ENCODE results near the gene CPSF4. TPM values are rescaled to one million over a fixed set of nuclear protein-coding genes. Genes with fewer than 3 reads are reported as not detected.
"Not testable (repeated sequence)": the region's sequence is repeated elsewhere in the genome, so short reads cannot be mapped to it uniquely, and the experiment has no call there.

Gene CPSF4
- total and polyA plus RNA-seq, 5 experiments from 2014 or later: 22.9 to 55.2 (median 31.3) TPM

DNA sequence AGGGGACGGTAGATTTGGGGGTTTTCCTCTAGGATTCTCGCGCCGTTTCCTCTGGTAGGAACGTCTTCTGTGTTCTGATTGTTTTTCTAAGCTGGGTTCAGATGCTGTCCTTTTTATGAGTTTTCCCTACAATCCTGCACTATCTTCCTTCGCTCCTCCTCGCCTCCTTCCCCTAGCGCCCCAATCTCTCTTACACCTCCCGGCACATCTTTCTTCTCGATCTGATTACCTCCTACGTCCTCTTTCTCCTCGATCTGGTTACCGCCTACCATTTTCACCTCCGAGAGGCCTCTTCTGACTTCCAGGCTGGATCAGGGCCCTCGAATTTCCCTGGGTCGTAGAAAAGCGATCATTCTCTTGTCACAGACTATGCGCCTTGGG lies 29.6 kb upstream of the CPSF4 start:
- Mint-ChIP-seq H3K27ac (peak overlapping the region; percentile 94 to 99 (median 98)), H3K4me1 (peaks cover 27 to 68% (median 51%) of the 10 kb centered on the region in 4 donors), H3K27me3 (no peaks in the 10 kb centered on the region), H3K36me3 (peaks cover 0 to 38% (median 9%) of the 10 kb centered on the region in 3 donors), H3K4me3 (peak overlapping the region; percentile 91 to 100 (median 96)), H3K9me3 (no peaks in the 10 kb centered on the region)
- DNase-seq (no peak), ATAC-seq (peak; percentile 18 to 24)
- POLR2A ChIA-PET: interaction anchor here (0.6 to 6.2 kb wide), 28 partner anchors 10 to 1020 kb away, joined by 3 to 102 read pairs (median 6); partner anchors contain the start of genes AP4M1, ARPC1A, ARPC1B and ATP5MF

GRCh38 chr7:99409806-99410205 lies 28.9 kb upstream of the CPSF4 start:
- H3K4me3 Mint-ChIP-seq: peak overlapping the region; percentile 91 to 100 (median 96)
- POLR2A ChIA-PET: interaction anchor here (1.0 to 6.2 kb wide), 11 partner anchors 15 to 214 kb away, joined by 4 to 102 read pairs (median 14); partner anchors contain the start of genes ARPC1A, ARPC1B, CPSF4 and PTCD1
- ATAC-seq: no peak
- peaks cover under 1 to 41% (median 9%) of the 10 kb centered on the region in 3 donors for H3K36me3 Mint-ChIP-seq
- H3K27ac Mint-ChIP-seq: peak overlapping the region; percentile 70 to 99 (median 98)
- peak in 1 of 10 donors; percentile 24 for DNase-seq
- no peaks in the 10 kb centered on the region for H3K27me3 Mint-ChIP-seq
- H3K9me3 Mint-ChIP-seq: no peaks in the 10 kb centered on the region
- H3K4me1 Mint-ChIP-seq: peaks cover 26 to 65% (median 49%) of the 10 kb centered on the region in 4 donors

DNA sequence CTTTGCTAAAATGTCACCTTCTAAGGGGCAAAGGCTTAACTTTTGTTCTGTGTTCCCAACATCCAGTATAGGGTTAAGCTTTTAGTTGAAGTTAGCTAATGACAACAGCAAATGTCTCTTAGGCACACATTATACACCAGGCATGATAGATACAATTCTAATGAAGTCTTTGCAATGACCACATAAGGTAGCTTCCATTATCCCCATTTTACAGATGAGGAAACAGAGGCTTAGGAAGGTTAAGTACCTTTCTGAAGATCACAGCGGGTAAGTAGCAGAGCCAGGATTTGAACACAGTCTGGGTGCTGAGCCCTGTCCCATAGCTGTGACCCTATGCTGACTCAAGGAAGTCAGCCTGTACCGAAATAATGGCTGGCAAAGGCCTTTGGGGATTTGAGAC lies 28.1 kb upstream of the CPSF4 start:
- Mint-ChIP-seq H3K9me3 (no peaks in the 10 kb centered on the region), H3K27me3 (no peaks in the 10 kb centered on the region), H3K4me1 (peaks cover 30 to 61% (median 48%) of the 10 kb centered on the region in 4 donors), H3K36me3 (peaks cover 5 to 46% (median 9%) of the 10 kb centered on the region in 3 donors), H3K27ac (peak overlapping the region; percentile 93 to 99 (median 98)), H3K4me3 (peak overlapping the region; percentile 91 to 100 (median 96))
- DNase-seq (no peak), ATAC-seq (no peak)
- POLR2A ChIA-PET: interaction anchor here (0.6 to 6.2 kb wide), 4 partner anchors 34 to 169 kb away, joined by 3 to 102 read pairs (median 4); partner anchors contain the start of genes ARPC1B and ZNF394

GRCh38 chr7:99415513-99416127 lies 23.1 kb upstream of the CPSF4 start:
- not testable (repeated sequence) for ATAC-seq, H3K27me3 Mint-ChIP-seq, H3K4me3 Mint-ChIP-seq, H3K9me3 Mint-ChIP-seq
- Mint-ChIP-seq H3K4me1 (peaks cover 7 to 24% (median 12%) of the 10 kb centered on the region in 4 donors), H3K27ac (peak overlapping the region in 1 of 10 donors; percentile 46), H3K36me3 (peaks cover 5 to 90% (median 17%) of the 10 kb centered on the region in 3 donors)
- POLR2A ChIA-PET: interaction anchor here (0.6 kb wide), 2 partner anchors 18 to 640 kb away, joined by 3 to 4 read pairs; no protein-coding TSS in a partner anchor
- DNase-seq: peak in 2 of 10 donors; percentile 24 to 60

- H3K27ac Mint-ChIP-seq: peak overlapping the region in 1 of 10 donors; percentile 25
- ATAC-seq (no peak), DNase-seq (peak in 1 of 10 donors; percentile 10)
- peaks cover 5 to 86% (median 8%) of the 10 kb centered on the region in 3 donors for H3K36me3 Mint-ChIP-seq
- peaks cover 2 to 10% (median 8%) of the 10 kb centered on the region in 4 donors for H3K4me1 Mint-ChIP-seq
- H3K9me3 Mint-ChIP-seq: no peaks in the 10 kb centered on the region
- POLR2A ChIA-PET: no interaction called here
- H3K4me3 Mint-ChIP-seq: no peak overlapping the region
- no peaks in the 10 kb centered on the region for H3K27me3 Mint-ChIP-seq
These were observed 20.5 kb upstream of the CPSF4 start for GRCh38 chr7:99418260-99418659.

- no peaks in the 10 kb centered on the region for H3K27me3 Mint-ChIP-seq
- H3K27ac Mint-ChIP-seq: peak overlapping the region in 2 of 10 donors; percentile 25 to 33
- peaks cover 5 to 81% (median 8%) of the 10 kb centered on the region in 3 donors for H3K36me3 Mint-ChIP-seq
- POLR2A ChIA-PET: no interaction called here
- DNase-seq: peak in 1 of 10 donors; percentile 60
- ATAC-seq: peak in 1 of 2 donors; percentile 30
- H3K4me3 Mint-ChIP-seq: no peak overlapping the region
- H3K9me3 Mint-ChIP-seq: no peaks in the 10 kb centered on the region
- peaks cover 1 to 9% (median 8%) of the 10 kb centered on the region in 4 donors for H3K4me1 Mint-ChIP-seq
These were observed 19.3 kb upstream of the CPSF4 start for GRCh38 chr7:99419323-99420021.

- no peak overlapping the region for H3K4me3 Mint-ChIP-seq
- no peak for ATAC-seq
- DNase-seq: no peak
- peak overlapping the region in 2 of 10 donors; percentile 51 to 69 for H3K27ac Mint-ChIP-seq
- peaks cover under 1 to 81% (median 8%) of the 10 kb centered on the region in 3 donors for H3K36me3 Mint-ChIP-seq
- no peaks in the 10 kb centered on the region for H3K9me3 Mint-ChIP-seq
- H3K27me3 Mint-ChIP-seq: no peaks in the 10 kb centered on the region
- H3K4me1 Mint-ChIP-seq: peaks cover under 1 to 7% (median 3%) of the 10 kb centered on the region in 4 donors
- POLR2A ChIA-PET: no interaction called here
These were observed 18.5 kb upstream of the CPSF4 start for GRCh38 chr7:99420213-99420612.

DNA sequence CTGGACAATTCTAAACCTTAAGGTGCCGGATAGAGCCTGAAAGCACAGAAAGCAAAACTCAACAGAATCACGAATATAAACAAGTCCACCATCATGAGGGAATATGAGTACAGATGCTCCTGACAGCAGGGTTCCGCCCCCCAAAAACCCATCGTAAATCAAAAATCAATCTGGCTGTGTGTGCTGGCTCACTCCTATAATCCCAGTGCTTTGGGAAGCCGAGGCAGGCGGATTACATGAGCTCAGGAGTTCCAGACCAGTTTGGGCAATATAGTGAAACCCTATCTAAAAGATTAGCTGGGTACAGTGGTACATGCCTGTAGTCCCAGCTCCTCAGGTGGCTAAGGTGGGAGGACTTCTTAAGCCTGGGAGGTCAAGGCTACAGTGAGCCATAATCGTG lies 17.8 kb upstream of the CPSF4 start:
- POLR2A ChIA-PET: no interaction called here
- H3K36me3 Mint-ChIP-seq: peaks cover 0 to 85% (median 8%) of the 10 kb centered on the region in 3 donors
- ATAC-seq: peak in 1 of 2 donors; percentile 13

GRCh38 chr7:99422186-99422585 lies 16.6 kb upstream of the CPSF4 start:
- ATAC-seq (no peak), DNase-seq (no peak)
- POLR2A ChIA-PET: interaction anchor here (0.6 to 0.7 kb wide), 4 partner anchors 16 to 105 kb away, joined by 3 to 4 read pairs (median 4); no protein-coding TSS in a partner anchor
- Mint-ChIP-seq H3K4me3 (no peak overlapping the region), H3K27me3 (no peaks in the 10 kb centered on the region), H3K9me3 (no peaks in the 10 kb centered on the region), H3K4me1 (peaks cover 0 to 7% (median under 1%) of the 10 kb centered on the region in 4 donors), H3K27ac (peak overlapping the region in 6 of 10 donors; percentile 14 to 90 (median 64)), H3K36me3 (peaks cover 0 to 77% (median 5%) of the 10 kb centered on the region in 3 donors)

More for the DNA sequence above, 17.8 kb upstream of the CPSF4 start:
- H3K4me1 Mint-ChIP-seq: peaks cover 0 to 7% (median 2%) of the 10 kb centered on the region in 4 donors
- H3K27me3 Mint-ChIP-seq: no peaks in the 10 kb centered on the region
- peak overlapping the region in 2 of 10 donors; percentile 51 to 69 for H3K27ac Mint-ChIP-seq
- H3K4me3 Mint-ChIP-seq: no peak overlapping the region
- DNase-seq: no peak
- H3K9me3 Mint-ChIP-seq: no peaks in the 10 kb centered on the region

- POLR2A ChIA-PET: interaction anchor here (0.6 to 0.7 kb wide), 4 partner anchors 15 to 105 kb away, joined by 3 to 4 read pairs (median 4); no protein-coding TSS in a partner anchor
- no peak for DNase-seq
- H3K27ac Mint-ChIP-seq: peak overlapping the region in 3 of 10 donors; percentile 17 to 61 (median 55)
- no peak for ATAC-seq
- no peaks in the 10 kb centered on the region for H3K27me3 Mint-ChIP-seq
- no peaks in the 10 kb centered on the region for H3K9me3 Mint-ChIP-seq
- no peak overlapping the region for H3K4me3 Mint-ChIP-seq
- peaks cover 0 to 72% (median under 1%) of the 10 kb centered on the region in 3 donors for H3K36me3 Mint-ChIP-seq
- peaks cover 0 to 4% (median under 1%) of the 10 kb centered on the region in 4 donors for H3K4me1 Mint-ChIP-seq
These were observed 16.1 kb upstream of the CPSF4 start for GRCh38 chr7:99422625-99423024.

DNA sequence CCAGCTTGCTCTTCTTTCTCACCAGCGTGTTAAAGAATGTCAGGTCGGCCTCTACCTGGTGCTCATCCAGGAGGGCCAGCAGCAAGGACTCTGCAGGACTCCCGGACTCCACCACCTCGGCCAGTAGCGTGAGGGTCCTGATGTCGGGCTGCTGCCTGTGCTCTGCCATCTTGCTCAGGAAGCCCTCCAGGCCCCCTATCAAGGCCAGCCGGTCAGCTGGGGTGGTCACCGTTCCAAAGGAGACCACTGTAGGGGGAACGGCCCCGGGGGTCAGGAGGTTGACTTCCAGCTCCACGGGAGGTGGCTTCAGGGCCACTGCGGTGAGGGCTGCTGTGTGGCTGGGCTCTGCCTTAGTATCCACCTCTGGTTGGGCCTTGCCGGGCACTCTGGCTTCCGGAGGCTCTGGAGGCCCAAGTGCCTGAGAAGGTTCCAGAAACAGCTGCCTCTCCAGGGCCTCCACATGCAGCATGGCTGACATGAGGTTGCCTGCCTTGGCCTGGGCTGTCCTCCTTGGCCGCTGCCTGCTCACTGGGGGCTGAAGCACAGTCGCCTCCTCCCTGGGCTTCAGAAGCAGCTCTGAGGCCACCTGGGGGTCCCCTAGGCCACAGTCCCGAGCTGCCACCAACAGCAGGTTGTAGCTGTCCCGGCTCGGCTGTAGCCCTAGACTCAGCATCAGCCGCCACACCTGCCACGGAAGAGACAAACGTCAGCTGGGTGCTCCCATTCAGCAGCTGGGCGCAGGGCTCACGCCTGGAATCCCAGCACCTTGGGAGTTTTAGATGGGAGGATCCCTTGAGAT lies 13.6 kb upstream of the CPSF4 start:
- POLR2A ChIA-PET: interaction anchor here (0.9 to 1.1 kb wide), 2 partner anchors 25 to 53 kb away, joined by 3 to 6 read pairs; no protein-coding TSS in a partner anchor
- ATAC-seq: no peak
- peak overlapping the region in 2 of 10 donors; percentile 40 to 77 for H3K27ac Mint-ChIP-seq
- H3K4me1 Mint-ChIP-seq: peaks cover 0 to 14% (median under 1%) of the 10 kb centered on the region in 4 donors
- no peak for DNase-seq
- no peaks in the 10 kb centered on the region for H3K9me3 Mint-ChIP-seq
- no peaks in the 10 kb centered on the region for H3K27me3 Mint-ChIP-seq
- no peak overlapping the region for H3K4me3 Mint-ChIP-seq
- peaks cover 0 to 59% (median 1%) of the 10 kb centered on the region in 3 donors for H3K36me3 Mint-ChIP-seq

All from naive thymus-derived CD8-positive, alpha-beta T cell (primary cell).